Head of caudate nucleus (tissue), 42 donors: Measurements from ENCODE around the gene DHRS12.
"Not testable (repeated sequence)": the region's sequence is repeated elsewhere in the genome, so short reads cannot be mapped to it uniquely, and the experiment has no call there.

Experiments used
- DNase-seq, 42 donors: peaks; one replicate each; pipeline versions ENCODE4 v3.0.0 to v3.0.0-alpha.2; 2020 to 2021; ENCODE audit warnings: mixed read lengths in 7 of 42
- intact Hi-C: fragments of 100-400 bp; cut with DNase I; formaldehyde crosslinking; loops from one replicate; pipeline ENCODE4 v1.15.0; 2022

The DHRS12 gene

DNA sequence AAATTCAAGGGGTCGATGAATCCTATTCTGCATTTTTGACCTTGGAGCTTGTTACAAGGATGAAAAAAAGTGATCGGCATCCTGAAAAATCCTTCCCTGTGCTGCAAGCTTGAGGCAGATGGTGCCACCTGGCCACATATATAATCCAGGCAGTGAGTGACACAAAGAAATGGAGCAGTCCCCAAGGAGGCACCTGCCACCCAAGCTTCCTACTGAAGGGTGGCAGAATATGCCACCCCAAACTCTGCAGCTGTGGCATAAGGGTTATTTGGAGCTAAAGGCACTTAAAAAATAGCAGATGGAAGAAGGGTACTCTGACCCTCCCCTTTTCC is 25.6 kb upstream of the DHRS12 start:
- intact Hi-C loops: no loop called here
- no peak for DNase-seq

DNA sequence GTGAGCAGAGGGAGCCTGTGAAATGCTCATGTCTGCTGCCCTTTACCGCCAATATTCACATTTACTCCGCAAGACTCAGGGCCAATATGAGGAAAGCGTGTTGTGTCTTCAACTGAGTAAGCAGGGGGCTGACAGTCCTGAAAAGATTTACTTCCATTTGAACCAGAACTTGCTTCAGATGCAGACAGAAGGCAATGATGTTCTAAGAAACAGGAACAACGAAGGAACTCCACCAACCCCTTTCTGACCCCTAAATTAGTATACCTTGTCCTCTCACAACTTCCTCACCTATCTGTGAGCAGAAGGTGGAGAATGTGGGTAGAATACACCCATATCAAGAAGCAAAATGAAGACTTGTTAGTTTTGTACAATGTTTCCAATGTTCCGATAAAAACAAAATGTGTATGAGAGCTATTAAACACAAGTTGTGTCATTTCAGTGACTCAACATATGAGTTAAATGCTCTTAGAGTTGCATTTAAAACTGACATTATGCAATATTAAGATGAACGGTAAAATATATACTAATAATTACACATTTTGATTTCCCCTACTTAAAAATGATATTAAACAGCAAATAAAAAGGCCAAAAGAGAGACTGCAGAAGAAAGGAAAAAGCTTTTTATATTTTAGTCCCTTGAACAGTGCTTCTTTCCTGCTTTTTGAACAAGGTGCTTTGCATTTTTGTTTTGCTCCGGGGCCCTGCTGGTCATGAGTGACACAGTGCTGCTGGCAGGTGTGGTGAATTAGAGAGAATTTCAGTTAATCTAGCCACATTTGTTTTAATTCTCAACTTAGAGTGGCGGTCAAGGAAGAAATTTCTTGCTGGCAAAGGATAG is 25.0 kb upstream of the DHRS12 start:
- intact Hi-C loops: no loop called here
- peak in 2 of 42 donors; percentile 1 to 6 for DNase-seq

DNA sequence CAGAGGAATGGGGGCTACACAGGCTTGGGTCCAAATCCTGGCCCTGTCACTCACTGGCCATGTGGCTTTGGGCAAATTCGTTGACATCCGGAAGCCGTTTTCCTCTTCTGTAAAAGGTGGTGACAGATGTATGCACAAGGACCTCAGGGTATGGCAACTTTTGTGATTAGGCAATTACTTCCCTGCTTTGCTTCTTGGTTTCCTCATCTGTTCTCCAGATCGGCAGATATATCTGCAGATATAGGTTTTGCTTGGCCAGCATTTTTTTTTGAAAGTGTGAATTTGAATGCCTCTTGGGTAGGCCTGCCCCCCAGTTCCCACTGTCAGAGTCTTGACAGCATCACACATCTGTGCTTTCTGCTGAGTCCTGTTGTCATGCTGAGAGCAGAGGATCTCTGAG is 23.3 kb upstream of the DHRS12 start:
- peak in 2 of 42 donors; percentile 21 to 22 for DNase-seq
- intact Hi-C loops: no loop called here

- peak in 3 of 42 donors; percentile 28 to 48 (median 33) for DNase-seq
- intact Hi-C loops: no loop called here
Observed at GRCh38 chr13:51826606-51827005, 22.6 kb upstream of the DHRS12 start.

- intact Hi-C loops: no loop called here
- no peak for DNase-seq
Observed at GRCh38 chr13:51825681-51826254, 21.8 kb upstream of the DHRS12 start.

DNA sequence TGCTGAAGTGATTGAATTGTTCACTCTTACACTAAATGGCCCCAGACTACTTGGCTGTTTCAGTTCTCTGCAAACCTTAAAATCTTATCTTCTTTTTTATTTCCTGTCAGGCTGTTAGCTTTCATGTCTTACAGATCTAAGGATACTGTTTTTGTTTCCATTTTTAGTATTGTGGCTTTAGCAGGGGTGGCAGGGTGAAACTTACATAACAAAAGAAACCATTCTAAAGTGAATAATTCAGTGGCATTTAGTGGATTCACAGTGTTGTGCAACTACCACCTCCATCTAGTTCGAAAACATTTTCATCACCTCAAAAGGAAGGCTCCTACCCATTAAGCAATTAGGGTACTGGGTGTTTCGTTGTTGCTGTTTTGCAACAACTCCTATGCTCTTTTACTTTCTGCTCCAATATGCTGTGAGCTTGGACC is 21.2 kb upstream of the DHRS12 start:
- intact Hi-C loops: no loop called here

DNA sequence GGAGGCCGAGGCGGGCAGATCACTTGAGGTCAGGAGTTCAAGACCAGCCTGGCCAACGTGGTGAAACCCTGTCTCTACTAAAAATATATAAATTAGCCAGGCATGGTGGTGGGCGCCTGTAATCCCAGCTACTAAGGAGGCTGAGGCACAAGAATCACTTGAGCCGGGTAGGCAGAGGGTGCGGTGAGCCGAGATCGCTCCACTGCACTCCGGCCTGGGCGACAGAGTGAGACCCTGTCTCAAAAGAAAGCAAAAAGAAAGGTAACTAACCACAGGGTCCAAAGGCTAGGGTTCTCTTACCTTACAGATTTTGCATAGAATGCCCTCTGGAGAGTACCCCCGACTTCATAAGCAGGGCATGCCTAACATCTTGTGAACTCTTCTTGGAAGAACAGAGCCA is 20.7 kb upstream of the DHRS12 start:
- DNase-seq: peak in 1 of 42 donors; percentile 24
- intact Hi-C loops: not testable (repeated sequence)

More for the DNA sequence above, 21.2 kb upstream of the DHRS12 start:
- DNase-seq: no peak

- intact Hi-C loops: no loop called here
- no peak for DNase-seq
Observed at GRCh38 chr13:51823863-51824262, 19.9 kb upstream of the DHRS12 start.

DNA sequence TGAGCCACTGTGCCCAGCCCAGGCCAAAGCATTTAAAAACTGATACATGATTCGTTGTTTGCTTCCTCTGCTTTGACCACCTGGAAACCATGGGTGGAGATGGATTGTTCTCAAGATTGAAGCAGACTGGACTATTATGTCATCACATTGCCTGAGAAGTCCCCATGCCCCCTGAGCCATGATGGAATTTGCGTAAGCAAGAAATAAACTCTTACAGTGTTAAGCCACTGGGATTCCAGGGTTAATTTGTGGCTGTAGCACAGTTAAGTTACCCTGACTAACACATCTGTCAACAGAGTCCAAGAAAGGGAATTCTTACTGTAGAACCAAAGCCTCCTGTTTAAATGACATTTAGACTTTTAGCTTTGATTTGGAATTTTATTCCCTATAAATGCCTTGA is 19.4 kb upstream of the DHRS12 start:
- no peak for DNase-seq
- intact Hi-C loops: no loop called here

GRCh38 chr13:51822106-51822815 is 18.3 kb upstream of the DHRS12 start:
- intact Hi-C loops: no loop called here
- no peak for DNase-seq

- DNase-seq: no peak
- intact Hi-C loops: no loop called here
Observed at GRCh38 chr13:51821606-51822005, 17.6 kb upstream of the DHRS12 start.

GRCh38 chr13:51820016-51820597 is 16.1 kb upstream of the DHRS12 start:
- intact Hi-C loops: no loop called here
- DNase-seq: no peak

GRCh38 chr13:51819544-51819943 is 15.6 kb upstream of the DHRS12 start:
- intact Hi-C loops: loop anchor here (10.0 kb wide), 1 partner anchor 315 kb away; no protein-coding TSS in a partner anchor
- no peak for DNase-seq

GRCh38 chr13:51818781-51819511 is 15.0 kb upstream of the DHRS12 start:
- DNase-seq: peak in 17 of 42 donors; percentile 20 to 72 (median 45)
- intact Hi-C loops: loop anchor here (10.0 kb wide), 1 partner anchor 316 kb away; no protein-coding TSS in a partner anchor

DNA sequence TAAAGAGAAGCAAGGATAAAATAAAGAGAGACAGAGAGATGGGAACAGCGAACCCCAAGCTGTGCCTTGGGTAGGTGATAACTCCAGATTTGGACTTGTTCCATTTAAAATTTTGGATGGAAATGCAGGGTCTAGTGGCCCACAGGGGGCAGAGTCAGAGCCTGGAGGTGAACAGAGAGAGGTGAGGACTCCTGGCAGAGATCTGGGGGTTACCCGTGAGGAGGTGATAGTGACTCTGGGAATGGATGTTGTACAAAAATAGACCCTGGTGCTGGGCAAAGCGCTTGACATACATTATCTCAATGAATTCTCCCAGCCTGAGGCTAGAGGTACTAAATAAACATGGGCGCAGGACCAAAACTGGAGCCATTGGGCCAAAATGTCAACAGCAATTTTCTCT is 14.3 kb upstream of the DHRS12 start:
- intact Hi-C loops: loop anchor here (10.0 kb wide), 1 partner anchor 317 kb away; no protein-coding TSS in a partner anchor
- no peak for DNase-seq

GRCh38 chr13:51817717-51818116 is 13.8 kb upstream of the DHRS12 start:
- intact Hi-C loops: loop anchor here (10.0 kb wide), 1 partner anchor 317 kb away; no protein-coding TSS in a partner anchor
- no peak for DNase-seq

GRCh38 chr13:51816604-51817249 is 12.8 kb upstream of the DHRS12 start:
- no peak for DNase-seq
- intact Hi-C loops: loop anchor here (10.0 kb wide), 1 partner anchor 318 kb away; no protein-coding TSS in a partner anchor

DNA sequence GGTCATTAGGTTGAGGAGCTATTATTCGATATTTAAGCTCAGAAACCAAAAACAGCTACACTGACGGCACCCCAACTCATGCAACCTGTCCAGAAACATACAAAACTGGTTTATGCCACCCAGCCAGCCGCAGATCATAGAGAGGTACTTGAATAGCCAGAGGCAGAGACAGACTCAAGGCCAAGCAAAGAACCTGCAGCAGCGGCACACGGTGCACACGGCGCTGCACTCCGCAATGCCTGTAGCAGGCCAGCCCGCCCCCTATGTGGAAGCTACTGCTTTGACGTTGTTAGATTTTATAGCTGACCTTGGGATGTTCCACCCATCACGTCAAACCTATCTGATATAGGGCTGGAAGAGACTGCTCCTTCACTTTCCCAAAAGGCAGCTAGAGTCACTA is 11.9 kb upstream of the DHRS12 start:
- DNase-seq: no peak
- intact Hi-C loops: loop anchor here (10.0 kb wide), 1 partner anchor 319 kb away; no protein-coding TSS in a partner anchor
